Stimulated activated CD8-positive, alpha-beta memory T cell treated with anti-CD3 and anti-CD28 coated beads, Interleukin-4, amount 100 ng/mL, for 48 hours (primary cell): ENCODE results near the gene LNX1.
"Not testable (repeated sequence)": the region's sequence is repeated elsewhere in the genome, so short reads cannot be mapped to it uniquely, and the experiment has no call there.

ENCODE experiments used
- DNase-seq: peaks from one replicate; pipeline ENCODE4 v3.0.0-alpha.2; 2020

The LNX1 gene

GRCh38 chr4:53490161-53490956 lies 100.9 kb downstream of the LNX1 start:
- no peak for DNase-seq

GRCh38 chr4:53489279-53489889 lies 101.9 kb downstream of the LNX1 start:
- no peak for DNase-seq

- no peak for DNase-seq
Measured at GRCh38 chr4:53487766-53488165, 103.5 kb downstream of the LNX1 start.

- DNase-seq, result no peak
Measured at GRCh38 chr4:53485658-53486040, 105.6 kb downstream of the LNX1 start.

- DNase-seq, result no peak
Measured at GRCh38 chr4:53484911-53485657, 106.2 kb downstream of the LNX1 start.

- DNase-seq, result no peak
Measured at GRCh38 chr4:53483250-53483649, 108.0 kb downstream of the LNX1 start.

GRCh38 chr4:53481586-53481985 lies 109.7 kb downstream of the LNX1 start:
- no peak for DNase-seq

GRCh38 chr4:53480909-53481308 lies 110.4 kb downstream of the LNX1 start:
- no peak for DNase-seq

GRCh38 chr4:53479736-53480525 lies 111.4 kb downstream of the LNX1 start:
- DNase-seq, result no peak

- no peak for DNase-seq
Measured at GRCh38 chr4:53478671-53479456, 112.4 kb downstream of the LNX1 start.

GRCh38 chr4:53477636-53478035 lies 113.7 kb downstream of the LNX1 start:
- no peak for DNase-seq

- DNase-seq, result no peak
Measured at GRCh38 chr4:53477038-53477565, 114.2 kb downstream of the LNX1 start.

- no peak for DNase-seq
Measured at GRCh38 chr4:53476232-53477037, 114.9 kb downstream of the LNX1 start.

- not testable (repeated sequence) for DNase-seq
Measured at GRCh38 chr4:53466576-53466975, 124.7 kb downstream of the LNX1 start.

- DNase-seq, result no peak
Measured at GRCh38 chr4:53465891-53466290, 125.4 kb downstream of the LNX1 start.

GRCh38 chr4:53465281-53465680 lies 126.0 kb downstream of the LNX1 start:
- no peak for DNase-seq

GRCh38 chr4:53463340-53463739 lies 127.9 kb downstream of the LNX1 start:
- DNase-seq, result no peak

- no peak for DNase-seq
Measured at GRCh38 chr4:53461244-53461643, 130.0 kb downstream of the LNX1 start.

GRCh38 chr4:53459548-53459947 lies 131.7 kb downstream of the LNX1 start:
- no peak for DNase-seq

GRCh38 chr4:53456178-53456577 lies 135.1 kb downstream of the LNX1 start:
- DNase-seq, result no peak

GRCh38 chr4:53455766-53456165 lies 135.5 kb downstream of the LNX1 start:
- no peak for DNase-seq
